Subcutaneous abdominal adipose tissue (tissue), 5 donors: Measurements from ENCODE around the gene GRIK4.

Experiments used
- H3K27ac ChIP-seq: one replicate; pipeline ENCODE4 v1.7.0; 2013; ENCODE audit warnings: low read depth, mild to moderate bottlenecking, inconsistent platforms, low read length, moderate library complexity
- H3K27me3 ChIP-seq, 5 donors: one replicate each; pipeline ENCODE4 v1.7.0; 2013; ENCODE audit warnings: low read length in 5 of 5, inconsistent platforms in 1 of 5; ENCODE audit not compliant: control insufficient read depth in 5 of 5, insufficient read depth in 4 of 5
- H3K36me3 ChIP-seq, 5 donors: one replicate each; pipeline ENCODE4 v1.7.0; 2013; ENCODE audit warnings: low read length in 5 of 5; ENCODE audit not compliant: control insufficient read depth in 5 of 5, insufficient read depth in 5 of 5
- H3K4me1 ChIP-seq, 5 donors: one replicate each; pipeline ENCODE4 v1.7.0; 2013; ENCODE audit warnings: low read length in 5 of 5, mild to moderate bottlenecking in 3 of 5, moderate library complexity in 1 of 5; ENCODE audit not compliant: control insufficient read depth in 5 of 5, insufficient read depth in 5 of 5
- H3K4me3 ChIP-seq, 5 donors: one replicate each; pipeline ENCODE4 v1.7.0; 2013; ENCODE audit warnings: low read length in 5 of 5, low read depth in 1 of 5
- H3K9ac ChIP-seq, 5 donors: one replicate each; pipeline ENCODE4 v1.7.0; 2013; ENCODE audit warnings: low read length in 5 of 5, mild to moderate bottlenecking in 4 of 5, moderate library complexity in 3 of 5
- H3K9me3 ChIP-seq, 5 donors: one replicate each; pipeline ENCODE4 v1.7.0; 2013; ENCODE audit warnings: low read length in 5 of 5; ENCODE audit not compliant: control insufficient read depth in 5 of 5
- donor health status: healthy.
- donor health status: healthy.
- donor health status: healthy.
- donor health status: healthy.
- donor health status: healthy.

GRIK4 gene

DNA sequence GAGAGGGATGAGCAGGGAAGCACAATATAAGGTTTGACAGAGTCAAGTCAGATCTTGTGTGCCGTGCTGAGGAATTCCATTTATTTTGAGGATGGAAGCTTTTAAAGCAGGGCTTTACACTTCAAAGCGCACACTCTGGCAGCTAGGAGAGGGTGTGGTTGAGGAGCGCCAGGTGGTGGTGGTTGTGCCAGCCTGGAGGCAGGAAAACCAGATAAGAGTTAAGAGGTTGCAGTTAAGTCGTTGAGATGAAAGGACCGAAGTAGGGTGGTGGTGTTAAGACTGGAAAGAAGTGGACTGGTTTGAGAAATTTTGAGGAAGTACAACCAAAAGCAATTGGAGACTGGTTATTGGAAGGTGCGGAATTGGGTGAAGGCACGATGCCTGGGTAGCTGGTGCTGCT lies 280.8 kb downstream of the GRIK4 start:
- peaks cover 8 to 26% (median 22%) of the 10 kb centered on the region in 5 donors for H3K27me3 ChIP-seq

DNA sequence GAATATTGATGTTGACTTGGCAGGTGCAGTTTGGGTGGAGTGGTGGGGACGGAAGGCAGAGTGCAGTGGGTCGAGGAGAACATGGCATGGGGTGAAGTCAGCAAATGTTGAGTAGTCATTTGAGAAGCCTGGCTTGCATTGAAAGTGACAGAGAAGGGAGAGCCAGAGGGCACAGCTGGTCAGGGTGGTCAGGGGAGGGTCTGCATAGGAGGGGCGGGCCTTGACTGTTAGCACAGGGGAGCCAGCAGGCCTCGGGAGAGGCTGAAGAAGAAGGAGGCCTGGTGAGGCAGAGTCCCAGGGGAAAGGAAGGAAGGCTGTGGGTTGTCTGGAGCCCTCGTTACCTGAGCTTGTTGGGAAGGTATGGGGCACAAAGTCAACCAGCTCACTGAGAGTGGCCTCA lies 281.6 kb downstream of the GRIK4 start:
- Histone ChIP-seq H3K4me3 (no peak overlapping the region), H3K36me3 (no peaks in the 10 kb centered on the region), H3K9me3 (peaks cover 0 to 7% (median 4%) of the 10 kb centered on the region in 5 donors), H3K27me3 (peaks cover 8 to 26% (median 24%) of the 10 kb centered on the region in 5 donors), H3K27ac (no peak overlapping the region), H3K9ac (no peak overlapping the region), H3K4me1 (peaks cover 0 to 5% (median 0%) of the 10 kb centered on the region in 5 donors)

More for the DNA sequence above, 280.8 kb downstream of the GRIK4 start:
- Histone ChIP-seq H3K36me3 (no peaks in the 10 kb centered on the region), H3K9me3 (peaks cover 0 to 7% (median 4%) of the 10 kb centered on the region in 5 donors), H3K4me1 (peaks cover 0 to 5% (median 0%) of the 10 kb centered on the region in 5 donors), H3K27ac (no peak overlapping the region), H3K4me3 (no peak overlapping the region), H3K9ac (no peak overlapping the region)

DNA sequence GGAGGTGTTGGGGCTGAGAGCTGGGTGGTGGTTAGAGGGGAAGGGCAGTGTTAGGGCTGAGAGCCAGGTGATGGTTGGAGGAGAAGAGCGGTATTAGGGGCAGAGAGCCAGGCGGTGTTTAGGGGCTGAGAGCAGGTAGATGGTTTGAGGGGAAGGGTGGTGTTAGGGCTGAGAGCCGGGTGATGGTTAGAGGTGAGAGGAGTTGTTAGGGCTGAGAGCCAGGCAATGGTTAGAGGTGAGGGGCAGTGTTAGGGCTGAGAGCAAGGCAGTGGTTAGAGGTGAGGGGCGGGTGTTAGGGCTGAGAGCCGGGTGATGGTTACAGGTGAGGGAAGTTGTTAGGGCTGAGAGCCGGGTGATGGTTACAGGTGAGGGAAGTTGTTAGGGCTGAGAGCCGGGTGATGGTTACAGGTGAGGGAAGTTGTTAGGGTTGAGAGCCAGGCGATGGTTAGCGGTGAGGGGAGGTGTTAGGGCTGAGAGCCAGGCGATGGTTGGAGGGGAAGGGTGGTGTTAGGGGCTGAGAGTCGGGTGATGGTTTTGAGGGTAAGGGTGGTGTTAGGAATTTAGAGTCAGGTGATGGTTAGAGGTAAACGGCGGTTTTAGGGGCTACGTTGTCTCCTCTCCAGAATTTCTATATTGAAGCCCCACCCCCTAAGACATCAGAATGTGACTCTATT lies 282.4 kb downstream of the GRIK4 start:
- H3K4me3 ChIP-seq = no peak overlapping the region
- peaks cover 0 to 7% (median 4%) of the 10 kb centered on the region in 5 donors for H3K9me3 ChIP-seq
- no peak overlapping the region for H3K27ac ChIP-seq
- no peak overlapping the region for H3K9ac ChIP-seq
- peaks cover 0 to under 1% (median 0%) of the 10 kb centered on the region in 5 donors for H3K4me1 ChIP-seq
- H3K27me3 ChIP-seq = peaks cover 8 to 29% (median 22%) of the 10 kb centered on the region in 5 donors
- no peaks in the 10 kb centered on the region for H3K36me3 ChIP-seq

DNA sequence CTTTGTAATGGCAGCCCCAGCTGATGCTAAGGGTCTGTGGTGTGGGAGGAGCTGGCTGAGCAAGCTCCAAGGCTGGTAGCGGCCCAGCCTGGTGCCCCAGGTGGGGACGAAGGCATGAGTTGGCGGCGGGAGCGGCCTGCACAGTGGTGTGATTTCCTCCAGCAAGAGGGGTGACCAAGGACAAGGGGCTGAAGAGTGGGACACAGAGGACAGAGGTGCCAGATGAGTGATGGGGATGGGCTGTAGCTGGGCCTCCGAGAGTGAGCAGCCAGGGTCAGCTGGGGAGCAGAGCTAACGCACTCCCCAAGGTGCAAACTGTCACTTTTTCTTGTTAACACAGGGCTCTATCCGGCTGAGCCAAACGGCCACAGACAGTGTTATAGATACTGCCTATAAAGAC lies 283.2 kb downstream of the GRIK4 start:
- Histone ChIP-seq H3K27me3 (peaks cover 8 to 29% (median 19%) of the 10 kb centered on the region in 5 donors), H3K4me3 (no peak overlapping the region), H3K4me1 (no peaks in the 10 kb centered on the region), H3K27ac (no peak overlapping the region), H3K9ac (no peak overlapping the region), H3K9me3 (peaks cover 0 to 7% (median 4%) of the 10 kb centered on the region in 5 donors), H3K36me3 (no peaks in the 10 kb centered on the region)

DNA sequence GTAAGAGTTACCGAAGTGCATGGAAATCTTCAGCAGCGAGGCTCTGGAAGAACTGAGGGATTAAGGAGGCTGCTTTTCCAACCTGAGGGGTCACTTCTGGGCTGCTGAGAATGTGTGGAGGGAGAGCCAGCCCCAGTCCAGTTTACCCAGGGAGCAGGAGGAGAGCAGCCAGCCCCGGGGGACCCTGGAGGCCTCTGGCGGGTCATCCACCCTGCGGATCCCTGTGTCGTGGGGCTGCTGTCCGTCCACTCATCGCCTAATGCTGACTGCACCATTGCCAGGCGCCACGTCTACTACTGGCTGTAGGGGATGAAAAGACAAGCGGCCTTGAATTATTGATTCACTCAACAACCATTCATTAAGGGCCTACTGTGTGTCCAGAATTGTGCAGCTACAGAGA lies 283.6 kb downstream of the GRIK4 start:
- Histone ChIP-seq H3K36me3 (no peaks in the 10 kb centered on the region), H3K4me1 (no peaks in the 10 kb centered on the region), H3K27ac (no peak overlapping the region), H3K9me3 (peaks cover 0 to 7% (median 4%) of the 10 kb centered on the region in 5 donors), H3K27me3 (peaks cover 8 to 29% (median 16%) of the 10 kb centered on the region in 5 donors), H3K9ac (no peak overlapping the region), H3K4me3 (no peak overlapping the region)

DNA sequence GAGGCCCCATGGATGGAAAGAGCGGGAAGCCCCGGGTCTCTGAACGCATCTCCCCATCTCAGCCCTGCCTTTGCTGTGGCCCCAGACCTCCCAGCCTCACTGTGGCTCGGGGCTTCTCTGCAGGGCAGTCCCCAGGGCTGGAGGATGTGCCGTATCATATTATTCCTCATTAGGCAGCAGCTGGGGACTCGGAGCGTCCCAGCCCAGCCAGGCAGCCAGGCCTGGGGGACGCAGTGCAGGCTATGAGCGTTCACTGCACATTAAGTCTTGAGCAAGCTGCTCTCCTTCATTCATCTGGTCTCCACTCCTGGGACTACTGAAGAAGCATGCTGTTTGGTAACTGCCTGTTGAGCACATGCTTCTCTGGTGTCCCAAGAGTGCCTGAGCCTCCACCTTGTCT lies 285.6 kb downstream of the GRIK4 start:
- H3K27me3 ChIP-seq = peaks cover 8 to 25% (median 15%) of the 10 kb centered on the region in 5 donors
- peaks cover 0 to 2% (median 0%) of the 10 kb centered on the region in 5 donors for H3K4me1 ChIP-seq
- H3K36me3 ChIP-seq = no peaks in the 10 kb centered on the region
- H3K4me3 ChIP-seq = no peak overlapping the region
- peaks cover 0 to 3% (median 1%) of the 10 kb centered on the region in 5 donors for H3K9me3 ChIP-seq
- no peak overlapping the region for H3K9ac ChIP-seq
- H3K27ac ChIP-seq = no peak overlapping the region

DNA sequence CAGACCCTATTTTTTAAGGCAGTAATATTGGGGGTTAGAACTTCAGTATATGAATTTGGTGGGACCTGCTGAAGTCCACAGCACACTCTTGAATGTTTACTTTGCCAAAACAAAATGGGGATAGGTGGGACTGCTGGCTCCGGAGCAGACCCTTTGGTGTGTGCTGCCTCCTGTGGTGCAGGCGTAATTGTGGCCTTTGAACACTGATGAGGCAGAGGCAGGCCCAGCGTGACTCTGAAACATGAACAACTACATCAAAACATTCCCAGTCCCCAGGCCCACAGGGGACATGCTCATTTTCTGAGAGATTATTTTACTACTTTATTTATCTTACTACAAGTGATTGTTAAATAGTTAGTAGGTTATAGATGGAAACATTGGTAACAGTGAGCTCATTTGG lies 287.3 kb downstream of the GRIK4 start:
- no peaks in the 10 kb centered on the region for H3K9me3 ChIP-seq
- no peaks in the 10 kb centered on the region for H3K36me3 ChIP-seq
- H3K27ac ChIP-seq = no peak overlapping the region
- H3K27me3 ChIP-seq = peaks cover 4 to 16% (median 10%) of the 10 kb centered on the region in 5 donors
- peaks cover 0 to 2% (median 0%) of the 10 kb centered on the region in 5 donors for H3K4me1 ChIP-seq
- H3K9ac ChIP-seq = no peak overlapping the region
- no peak overlapping the region for H3K4me3 ChIP-seq

DNA sequence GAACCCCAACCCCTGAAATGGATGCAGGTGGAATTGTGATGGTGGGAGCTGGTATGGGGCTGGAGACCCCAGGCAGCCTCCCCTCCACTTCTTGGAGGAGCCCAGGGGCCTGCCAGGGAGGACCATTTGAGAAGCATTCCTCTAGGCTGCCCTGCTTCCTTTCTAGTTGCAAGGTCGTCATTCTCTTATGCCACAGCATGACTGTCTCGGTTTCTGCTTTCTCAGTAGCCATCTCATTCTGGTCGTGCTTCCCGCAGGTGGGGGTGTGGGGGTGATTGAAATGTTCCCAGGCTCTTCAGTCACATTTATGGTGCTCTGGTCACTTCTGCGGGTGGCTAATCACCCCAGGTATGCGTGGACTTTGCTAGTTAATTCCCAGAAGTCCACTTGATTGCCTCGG lies 288.7 kb downstream of the GRIK4 start:
- H3K9ac ChIP-seq = no peak overlapping the region
- H3K36me3 ChIP-seq = no peaks in the 10 kb centered on the region
- peaks cover 0 to 2% (median 0%) of the 10 kb centered on the region in 5 donors for H3K4me1 ChIP-seq
- no peak overlapping the region for H3K27ac ChIP-seq
- peaks cover 0 to 11% (median 10%) of the 10 kb centered on the region in 5 donors for H3K27me3 ChIP-seq
- H3K4me3 ChIP-seq = no peak overlapping the region
- no peaks in the 10 kb centered on the region for H3K9me3 ChIP-seq

DNA sequence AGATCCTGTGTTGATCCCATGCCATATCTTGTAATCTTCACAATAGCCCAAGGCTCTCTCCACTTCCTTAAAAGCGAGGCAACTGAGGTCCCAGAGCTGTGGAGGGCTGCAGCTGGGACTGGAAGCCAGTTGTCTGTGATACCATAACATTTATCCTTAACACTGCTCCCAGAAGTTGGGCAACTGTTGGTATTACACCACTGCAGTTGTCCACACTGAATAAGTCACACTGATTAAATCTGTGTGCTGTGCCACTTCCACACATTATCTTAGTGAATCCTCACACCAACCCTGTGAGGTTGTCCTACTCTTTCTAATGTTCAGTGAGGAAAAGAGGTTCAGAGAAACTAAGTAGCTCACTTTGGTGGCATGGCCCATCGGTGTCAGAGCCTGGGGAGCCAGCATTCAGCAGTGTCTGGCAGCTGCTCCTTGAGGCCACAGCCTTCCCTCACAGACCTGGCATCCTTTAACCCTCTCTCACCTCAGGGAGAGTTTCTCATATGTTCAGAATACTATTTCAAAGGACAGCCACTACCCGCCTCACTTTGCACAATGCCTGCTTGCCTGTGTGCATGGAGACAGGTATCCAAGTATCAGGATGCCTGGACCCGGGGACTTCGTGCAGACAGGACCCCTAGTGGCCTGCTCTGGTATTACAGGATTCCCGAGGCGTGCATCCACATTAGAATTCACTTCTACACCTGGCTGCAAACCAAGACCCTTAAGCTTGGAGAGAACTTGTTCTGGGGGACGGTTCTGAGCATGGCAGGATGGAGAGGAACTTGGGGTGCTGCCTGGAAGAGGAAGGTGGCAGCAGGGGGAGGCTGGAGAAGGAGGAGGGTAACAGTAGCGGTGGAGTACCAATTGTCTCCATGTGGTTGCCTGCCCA lies 290.5 kb downstream of the GRIK4 start:
- peaks cover 0 to 10% (median 3%) of the 10 kb centered on the region in 5 donors for H3K27me3 ChIP-seq
- no peak overlapping the region for H3K4me3 ChIP-seq
- no peak overlapping the region for H3K27ac ChIP-seq
- no peaks in the 10 kb centered on the region for H3K36me3 ChIP-seq
- H3K4me1 ChIP-seq = peaks cover 0 to 2% (median 0%) of the 10 kb centered on the region in 5 donors
- no peak overlapping the region for H3K9ac ChIP-seq
- no peaks in the 10 kb centered on the region for H3K9me3 ChIP-seq
